H9 (cell line): ENCODE measurements around the gene NPAS3. TPM values are rescaled to one million over a fixed set of nuclear protein-coding genes. Genes with fewer than 3 reads are reported as not detected.

Experiments
- DNase-seq: peaks from one replicate; pipeline ENCODE4 v3.0.0-alpha.2; 2017
- H2AFZ ChIP-seq: one replicate; pipeline ENCODE4 v1.6.1; 2013; ENCODE audit warnings: mild to moderate bottlenecking, low read length, control low read depth, moderate library complexity
- H2AK5ac ChIP-seq: 2 replicates; pipeline ENCODE4 v1.6.1; 2013; ENCODE audit warnings: low read length, control low read depth, mixed read lengths; ENCODE audit not compliant: insufficient read length
- H2BK120ac ChIP-seq: one replicate; pipeline ENCODE4 v1.6.1; 2013; ENCODE audit warnings: low read depth, mild to moderate bottlenecking, low read length, control low read depth, inconsistent platforms; ENCODE audit not compliant: poor library complexity, severe bottlenecking
- H2BK12ac ChIP-seq: 2 replicates; pipeline ENCODE4 v1.6.1; 2013; ENCODE audit warnings: low read length, control low read depth, mixed read lengths, low read depth; ENCODE audit not compliant: insufficient read length
- H2BK15ac ChIP-seq: 2 replicates; pipeline ENCODE4 v1.6.1; 2013; ENCODE audit warnings: low read depth, low read length, control low read depth
- H2BK20ac ChIP-seq: one replicate; pipeline ENCODE4 v1.6.1; 2013; ENCODE audit warnings: low read depth, mild to moderate bottlenecking, low read length, control low read depth, inconsistent platforms; ENCODE audit not compliant: poor library complexity, severe bottlenecking
- H2BK5ac ChIP-seq: 2 replicates; pipeline ENCODE4 v1.6.1; 2013; ENCODE audit warnings: low read length, control low read depth, mixed read lengths; ENCODE audit not compliant: insufficient read length
- H3K14ac ChIP-seq: 2 replicates; pipeline ENCODE4 v1.6.1; 2013; ENCODE audit warnings: low read length, control low read depth; ENCODE audit not compliant: insufficient read depth
- H3K18ac ChIP-seq: 2 replicates; pipeline ENCODE4 v1.6.1; 2013; ENCODE audit warnings: low read depth, mild to moderate bottlenecking, mixed read lengths, low read length, control low read depth; ENCODE audit not compliant: insufficient read length
- H3K23ac ChIP-seq: 2 replicates; pipeline ENCODE4 v1.6.1; 2013; ENCODE audit warnings: low read length, control low read depth, mixed read lengths, low read depth; ENCODE audit not compliant: insufficient read length
- H3K23me2 ChIP-seq: 2 replicates; pipeline ENCODE4 v1.6.1; 2013; ENCODE audit warnings: low read depth, mild to moderate bottlenecking, mixed read lengths, low read length, control low read depth; ENCODE audit not compliant: insufficient read length, poor library complexity, severe bottlenecking
- H3K27ac ChIP-seq: 2 replicates; pipeline ENCODE4 v1.5.1; 2013; ENCODE audit warnings: low read length, control low read depth, mixed read lengths, low read depth; ENCODE audit not compliant: insufficient read length
- H3K27me3 ChIP-seq: 2 replicates; pipeline ENCODE4 v1.6.1; 2013; ENCODE audit warnings: low read length, control low read depth, inconsistent platforms; ENCODE audit not compliant: insufficient read depth
- H3K4ac ChIP-seq: 2 replicates; pipeline ENCODE4 v1.6.1; 2013; ENCODE audit warnings: low read depth, mild to moderate bottlenecking, control low read depth, inconsistent platforms, low read length, moderate library complexity
- H3K4me1 ChIP-seq: 2 replicates; pipeline ENCODE4 v1.6.1; 2013; ENCODE audit warnings: low read length, control low read depth, inconsistent platforms; ENCODE audit not compliant: insufficient read depth
- H3K4me2 ChIP-seq: 2 replicates; pipeline ENCODE4 v1.6.1; 2013; ENCODE audit warnings: low read length, control low read depth, mixed read lengths; ENCODE audit not compliant: insufficient read length, insufficient read depth
- H3K56ac ChIP-seq: 2 replicates; pipeline ENCODE4 v1.6.1; 2013; ENCODE audit warnings: low read depth, mild to moderate bottlenecking, mixed read lengths, low read length, control low read depth; ENCODE audit not compliant: insufficient read length
- H3K79me1 ChIP-seq: 2 replicates; pipeline ENCODE4 v1.6.1; 2013; ENCODE audit warnings: low read depth, mild to moderate bottlenecking, moderate library complexity, low read length, control low read depth, inconsistent platforms; ENCODE audit not compliant: insufficient read depth, poor library complexity, severe bottlenecking
- H3K79me2 ChIP-seq: 2 replicates; pipeline ENCODE4 v1.6.1; 2013; ENCODE audit warnings: low read length, control low read depth, inconsistent platforms; ENCODE audit not compliant: insufficient read depth
- H3K9ac ChIP-seq: 2 replicates; pipeline ENCODE4 v1.6.1; 2013; ENCODE audit warnings: low read length, control low read depth, mixed read lengths; ENCODE audit not compliant: insufficient read length; ENCODE audit errors: extremely low read depth
- H3K9me3 ChIP-seq: one replicate; pipeline ENCODE4 v1.6.1; 2013; ENCODE audit warnings: low read depth, low read length, inconsistent platforms; ENCODE audit not compliant: control insufficient read depth
- H3T11ph ChIP-seq: one replicate; pipeline ENCODE4 v1.6.1; 2013; ENCODE audit warnings: mild to moderate bottlenecking, low read length, control low read depth, inconsistent platforms
- H4K20me1 ChIP-seq: one replicate; pipeline ENCODE4 v1.6.1; 2013; ENCODE audit not compliant: control insufficient read depth, insufficient read length, insufficient read depth
- H4K5ac ChIP-seq: 2 replicates; pipeline ENCODE4 v1.6.1; 2013; ENCODE audit warnings: low read depth, mild to moderate bottlenecking, mixed read lengths, low read length, control low read depth; ENCODE audit not compliant: insufficient read length
- H4K8ac ChIP-seq: replicated peaks from 2 replicates; pipeline ENCODE4 v1.6.1; 2013; ENCODE audit warnings: low read length, control low read depth, mixed read lengths, low read depth; ENCODE audit not compliant: insufficient read length
- H4K91ac ChIP-seq: 2 replicates; pipeline ENCODE4 v1.6.1; 2013; ENCODE audit warnings: low read depth, mild to moderate bottlenecking, moderate library complexity, mixed read lengths, low read length, control low read depth; ENCODE audit not compliant: insufficient read length
- H3K27ac Mint-ChIP-seq, 3 experiments: 2 replicates in 2 of 3; 3 replicates in 1 of 3; pipeline ENCODE4 v1.8.0; 2020 to 2021; ENCODE audit warnings: mixed read lengths in 3 of 3, mild to moderate bottlenecking in 1 of 3, moderate library complexity in 1 of 3
- H3K27me3 Mint-ChIP-seq: 2 replicates; pipeline ENCODE4 v1.8.0; 2021; ENCODE audit warnings: low read depth, mild to moderate bottlenecking, moderate library complexity, mixed read lengths
- H3K36me3 Mint-ChIP-seq, 3 experiments: 2 replicates in 2 of 3; 3 replicates in 1 of 3; pipeline ENCODE4 v1.8.0; 2020 to 2021; ENCODE audit warnings: low read depth in 3 of 3, mixed read lengths in 3 of 3; ENCODE audit not compliant: insufficient read depth in 1 of 3
- H3K4me1 Mint-ChIP-seq, 2 experiments: 2 replicates each; pipeline ENCODE4 v1.8.0; 2020; ENCODE audit warnings: mixed read lengths in 2 of 2
- H3K4me3 Mint-ChIP-seq, 2 experiments: 2 replicates in 1 of 2; 3 replicates in 1 of 2; pipeline ENCODE4 v1.8.0; 2020 to 2021; ENCODE audit warnings: mild to moderate bottlenecking in 2 of 2, mixed read lengths in 2 of 2, moderate library complexity in 1 of 2
- H3K9me3 Mint-ChIP-seq, 2 experiments: 2 replicates in 1 of 2; 3 replicates in 1 of 2; pipeline ENCODE4 v1.8.0; 2020; ENCODE audit warnings: mild to moderate bottlenecking in 2 of 2, mixed read lengths in 2 of 2, moderate library complexity in 1 of 2
- CTCF ChIP-seq: fragments of 200-600 bp; sonication (generic); conservative IDR thresholded peaks from 3 replicates; pipeline ENCODE4 v1.8.0; 2021; ENCODE audit warnings: antibody characterized with exemption, mild to moderate bottlenecking
- WGBS: extraction: QIAGEN DNeasy Blood & Tissue Kit; methylation state at CpG from one replicate; pipeline ENCODE4 v1.1.7; 2013; ENCODE audit warnings: missing lambda C conversion rate, low lambda C conversion rate, mixed read lengths; ENCODE audit not compliant: insufficient read length; ENCODE audit errors: extremely low coverage; 5-methylcytosine and 5-hydroxymethylcytosine counted together
- total RNA-seq: library from RNA; stranded (reverse); gene quantifications from 2 replicates; pipeline ENCODE4 v1.2.1, GENCODE V29; 2021

NPAS3 gene
- total RNA-seq, 1 experiment from 2014 or later, result 0.17 TPM

GRCh38 chr14:33792720-33793368, 854.2 kb downstream of the NPAS3 start:
- H4K20me1 ChIP-seq, result no peaks in the 10 kb centered on the region
- peak; percentile 96 for TF ChIP-seq CTCF
- H3K56ac ChIP-seq, result no peak overlapping the region
- no peak overlapping the region for H3K14ac ChIP-seq
- H3K27ac Mint-ChIP-seq, result no peak overlapping the region; a peak in 1 of 7 replicates
- no peak overlapping the region for H3K4ac ChIP-seq
- H3K9me3 ChIP-seq, result no peaks in the 10 kb centered on the region
- no peaks in the 10 kb centered on the region; a peak in 1 of 7 replicates for H3K36me3 Mint-ChIP-seq
- no peaks in the 10 kb centered on the region; the same call in 1 of the 2 replicates for H3K27me3 Mint-ChIP-seq
- H3K4me2 ChIP-seq, result no peak overlapping the region
- H3K79me2 ChIP-seq, result no peaks in the 10 kb centered on the region
- no peak overlapping the region for H3T11ph ChIP-seq
- no peak overlapping the region for H3K27ac ChIP-seq
- H3K18ac ChIP-seq, result no peak overlapping the region
- no peak overlapping the region for H4K5ac ChIP-seq
- H3K9me3 Mint-ChIP-seq, result no peaks in the 10 kb centered on the region
- no peak overlapping the region for H2BK12ac ChIP-seq
- H3K4me3 Mint-ChIP-seq, result no peak overlapping the region
- no peaks in the 10 kb centered on the region for H3K4me1 ChIP-seq
- no peaks in the 10 kb centered on the region for H3K23me2 ChIP-seq
- H2AFZ ChIP-seq, result no peak overlapping the region
- H2BK5ac ChIP-seq, result no peak overlapping the region
- no peak overlapping the region for H2BK20ac ChIP-seq
- no peak overlapping the region for H3K9ac ChIP-seq
- peak; percentile 79 for DNase-seq
- H3K27me3 ChIP-seq, result no peaks in the 10 kb centered on the region
- no peak overlapping the region for H4K91ac ChIP-seq
- no peak overlapping the region for H2BK15ac ChIP-seq
- no peak overlapping the region for H2BK120ac ChIP-seq
- no peak overlapping the region for H4K8ac ChIP-seq
- H2AK5ac ChIP-seq, result no peak overlapping the region
- H3K23ac ChIP-seq, result no peak overlapping the region
- WGBS, result no CpG with 5 or more reads among the region's 16 CpGs
- H3K4me1 Mint-ChIP-seq, result peaks cover 18 to 25% of the 10 kb centered on the region in 2 experiments
- no peaks in the 10 kb centered on the region for H3K79me1 ChIP-seq
